Endometrial microvascular endothelial cells (primary cell): Measurements from ENCODE around the gene VWCE. TPM values are rescaled to one million over a fixed set of nuclear protein-coding genes. Genes with fewer than 3 reads are reported as not detected.
"Not testable (repeated sequence)": the region's sequence is repeated elsewhere in the genome, so short reads cannot be mapped to it uniquely, and the experiment has no call there.

Source experiments
- in situ Hi-C: cut with HindIII; loops from 2 replicates; pipeline ENCODE4 v1.10.0; 2017; ENCODE audit warnings: low sequenced_read_pairs, low pct_unique_long_range_greater_than_20kb; ENCODE audit errors: inconsistent ontology term
- total RNA-seq: library from RNA; depleted of rRNA; stranded (reverse); fragments of >200 nt; gene quantifications from one replicate; pipeline ENCODE4 v1.2.3, GENCODE V29; 2015; ENCODE audit errors: inconsistent ontology term

Gene VWCE
- total RNA-seq, 1 donor from 2014 or later: 6.6 TPM

DNA sequence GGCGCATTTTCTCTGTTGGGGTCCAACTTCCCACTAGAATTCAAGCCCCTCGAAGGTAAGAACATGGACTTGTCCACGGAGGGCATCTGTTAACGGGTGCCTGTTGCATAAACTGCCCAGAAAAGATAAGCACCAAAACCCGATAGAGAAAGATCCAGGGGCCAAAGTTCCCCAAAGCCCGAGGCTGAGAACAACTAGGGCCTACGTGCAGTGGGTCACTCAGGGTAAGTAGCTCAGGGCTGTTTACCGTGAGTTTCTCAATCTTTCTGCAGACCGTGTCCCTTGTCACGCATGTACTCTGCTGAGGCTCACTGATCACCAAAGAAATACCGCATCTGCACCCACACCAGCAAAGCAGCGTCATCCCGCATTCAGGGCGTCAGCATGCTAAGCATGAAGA, 29.8 kb downstream of the VWCE start:
- in situ Hi-C loops: no loop called here

DNA sequence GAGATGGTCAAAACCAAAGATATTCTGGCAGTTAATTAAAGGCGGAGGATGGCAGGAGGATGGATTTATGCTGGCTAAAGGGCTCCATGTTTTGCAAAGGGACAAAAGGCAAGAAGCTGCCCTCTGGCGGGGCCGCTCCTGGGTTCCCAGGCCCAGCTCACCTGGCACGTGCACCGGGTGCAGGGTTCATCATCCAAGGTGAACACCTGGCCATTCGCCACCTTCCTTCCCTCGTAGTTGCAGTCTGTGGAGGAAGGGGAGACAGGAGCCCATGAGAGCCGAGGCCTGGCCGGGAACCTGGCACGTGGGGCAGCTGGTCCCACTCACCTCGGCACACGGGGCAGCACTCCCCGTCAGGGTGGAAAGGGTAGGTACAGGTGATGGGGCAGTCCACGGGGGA, 30.3 kb downstream of the VWCE start:
- in situ Hi-C loops: no loop called here

DNA sequence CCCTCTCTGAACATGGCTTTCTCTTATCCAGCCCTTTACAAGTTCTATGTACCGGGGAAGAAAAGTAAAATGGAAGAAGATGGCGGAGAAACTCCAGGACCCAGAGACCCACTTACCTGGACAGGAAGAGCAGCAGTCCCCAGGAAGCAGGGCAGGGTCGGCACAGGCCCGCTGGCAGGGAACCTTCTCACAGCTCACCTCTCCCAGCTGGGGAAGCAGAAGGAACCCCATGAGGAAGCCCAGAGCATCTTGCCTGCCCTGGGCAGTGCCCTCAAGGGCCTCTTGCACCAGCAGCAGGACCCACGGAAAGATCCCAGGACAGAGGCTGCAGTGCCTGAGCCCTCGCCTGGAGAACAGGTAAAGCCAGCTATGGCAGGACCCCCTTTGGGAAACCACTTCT, 30.7 kb downstream of the VWCE start:
- in situ Hi-C loops: no loop called here

DNA sequence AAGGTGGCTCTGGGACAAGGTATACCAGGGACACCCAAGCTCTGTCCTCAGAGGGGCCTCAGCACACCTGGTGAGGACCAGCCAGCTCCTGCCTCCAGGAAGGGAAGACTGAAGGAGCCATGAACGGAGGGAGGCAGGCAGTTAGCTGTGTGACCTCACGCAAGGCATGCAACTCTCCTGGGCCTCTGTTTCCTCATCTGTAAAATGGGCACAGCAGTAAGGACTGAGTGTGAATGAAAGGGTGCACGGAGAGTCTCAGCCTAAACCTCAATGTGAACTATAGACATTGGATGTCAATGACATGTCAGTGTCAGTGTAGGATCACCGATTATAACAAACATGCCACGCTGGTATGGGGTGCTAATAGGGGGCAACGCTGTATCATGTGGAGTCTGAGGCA, 35.8 kb downstream of the VWCE start:
- in situ Hi-C loops: no loop called here

DNA sequence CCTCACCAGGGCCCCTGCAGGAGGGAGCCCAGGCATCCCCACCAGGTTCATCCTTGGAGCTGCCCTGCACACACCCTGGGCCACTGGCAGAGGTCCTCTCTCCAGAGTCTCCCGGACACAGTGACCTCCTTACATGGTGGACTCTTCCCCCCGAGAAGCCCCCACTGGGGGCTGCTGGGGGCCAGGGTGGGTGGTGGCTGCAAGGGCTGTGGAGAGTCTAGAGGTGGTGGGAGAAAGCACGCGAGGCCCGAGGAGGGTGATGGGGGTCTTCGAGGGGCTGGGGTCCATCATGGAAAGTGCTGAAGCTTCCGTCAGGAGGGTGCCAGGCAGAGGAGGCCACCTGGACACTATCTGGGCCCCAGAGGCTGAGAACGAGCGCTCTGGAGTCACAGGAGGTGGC, 36.6 kb downstream of the VWCE start:
- in situ Hi-C loops: no loop called here

DNA sequence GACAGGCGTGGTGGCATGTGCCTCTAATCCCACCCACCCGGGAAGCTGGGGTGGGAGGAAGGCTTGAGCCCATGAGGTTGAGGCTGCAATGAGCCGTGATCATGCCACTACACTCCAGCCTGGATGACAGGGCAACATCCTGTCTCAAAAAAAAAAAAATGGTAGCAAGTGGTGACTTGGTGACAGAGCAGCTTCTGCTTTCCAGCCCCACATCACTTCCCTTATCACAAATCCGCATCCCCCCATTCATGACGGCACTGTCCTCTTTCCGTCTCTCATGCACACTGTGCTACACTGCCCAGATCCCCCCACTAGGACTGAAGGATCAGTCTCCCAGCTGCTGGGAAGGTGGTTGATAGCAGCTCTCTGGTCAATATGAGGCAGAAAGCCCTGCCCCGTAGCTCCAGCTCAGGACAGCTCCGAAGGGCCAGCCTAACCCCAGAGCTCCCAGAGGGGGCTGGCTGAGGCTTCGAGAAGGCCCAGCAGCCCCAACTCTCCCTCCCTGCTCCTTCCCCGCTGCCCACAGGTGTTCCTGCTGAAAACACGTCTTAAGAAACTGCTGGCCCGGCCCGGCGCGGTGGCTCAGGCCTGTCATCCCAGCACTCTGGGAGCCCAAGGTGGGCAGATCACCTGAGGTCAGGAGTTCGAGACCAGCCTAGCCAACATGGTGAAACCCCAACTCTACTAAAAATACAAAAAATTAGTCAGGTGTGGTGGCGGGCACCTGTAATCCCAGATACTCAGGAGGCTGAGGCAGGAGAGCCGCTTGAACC, 38.2 kb downstream of the VWCE start:
- in situ Hi-C loops: no loop called here

DNA sequence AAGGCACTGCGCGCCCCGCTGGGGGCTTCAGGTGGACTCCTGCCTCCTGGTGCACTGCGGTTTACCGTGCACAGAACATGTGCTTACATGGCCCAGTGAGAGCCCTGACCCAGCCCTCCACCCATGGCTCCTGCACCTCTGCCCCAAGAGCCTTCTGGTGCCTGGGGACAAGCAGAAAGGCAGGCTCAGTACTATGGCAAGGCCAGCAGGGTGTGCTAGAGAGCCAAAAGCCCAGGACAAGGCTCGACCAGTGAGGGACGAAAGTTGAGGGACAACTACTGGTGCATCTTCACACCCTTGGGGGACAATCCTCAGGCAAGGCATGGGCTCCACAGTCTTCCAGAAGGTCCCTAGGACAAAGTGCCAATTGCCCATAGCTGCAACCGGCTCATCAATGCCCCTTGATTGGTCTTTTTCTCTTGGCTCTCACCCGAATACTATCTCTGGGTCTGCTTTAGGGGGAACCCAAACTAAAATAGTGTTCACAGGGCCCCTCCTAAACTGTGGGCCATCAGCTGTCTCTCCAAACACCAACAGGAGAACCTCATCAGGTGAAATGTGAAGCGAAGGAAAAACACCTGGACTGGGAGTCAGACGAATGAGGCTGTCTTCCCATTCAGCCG, 40.6 kb downstream of the VWCE start:
- in situ Hi-C loops: no loop called here

DNA sequence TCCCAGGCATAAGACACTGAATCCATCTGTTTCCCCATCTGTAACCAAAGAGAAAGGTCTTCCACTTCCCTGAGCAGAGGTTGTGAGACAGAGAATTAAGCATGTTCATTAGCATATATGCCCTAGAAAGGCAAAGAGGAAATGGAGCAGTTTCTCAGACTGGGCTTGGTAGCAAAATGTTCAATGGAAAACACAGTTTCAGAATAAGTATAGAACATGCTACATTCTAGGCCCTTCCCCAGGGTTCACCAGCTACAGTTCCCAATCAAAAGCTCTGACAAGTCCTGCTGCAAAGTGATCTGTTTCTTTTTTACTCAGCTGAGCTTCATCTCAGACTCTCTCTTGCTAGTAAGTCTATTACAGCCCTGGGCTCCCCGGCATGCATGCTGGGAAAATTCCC, 42.8 kb downstream of the VWCE start:
- in situ Hi-C loops: not testable (repeated sequence)

DNA sequence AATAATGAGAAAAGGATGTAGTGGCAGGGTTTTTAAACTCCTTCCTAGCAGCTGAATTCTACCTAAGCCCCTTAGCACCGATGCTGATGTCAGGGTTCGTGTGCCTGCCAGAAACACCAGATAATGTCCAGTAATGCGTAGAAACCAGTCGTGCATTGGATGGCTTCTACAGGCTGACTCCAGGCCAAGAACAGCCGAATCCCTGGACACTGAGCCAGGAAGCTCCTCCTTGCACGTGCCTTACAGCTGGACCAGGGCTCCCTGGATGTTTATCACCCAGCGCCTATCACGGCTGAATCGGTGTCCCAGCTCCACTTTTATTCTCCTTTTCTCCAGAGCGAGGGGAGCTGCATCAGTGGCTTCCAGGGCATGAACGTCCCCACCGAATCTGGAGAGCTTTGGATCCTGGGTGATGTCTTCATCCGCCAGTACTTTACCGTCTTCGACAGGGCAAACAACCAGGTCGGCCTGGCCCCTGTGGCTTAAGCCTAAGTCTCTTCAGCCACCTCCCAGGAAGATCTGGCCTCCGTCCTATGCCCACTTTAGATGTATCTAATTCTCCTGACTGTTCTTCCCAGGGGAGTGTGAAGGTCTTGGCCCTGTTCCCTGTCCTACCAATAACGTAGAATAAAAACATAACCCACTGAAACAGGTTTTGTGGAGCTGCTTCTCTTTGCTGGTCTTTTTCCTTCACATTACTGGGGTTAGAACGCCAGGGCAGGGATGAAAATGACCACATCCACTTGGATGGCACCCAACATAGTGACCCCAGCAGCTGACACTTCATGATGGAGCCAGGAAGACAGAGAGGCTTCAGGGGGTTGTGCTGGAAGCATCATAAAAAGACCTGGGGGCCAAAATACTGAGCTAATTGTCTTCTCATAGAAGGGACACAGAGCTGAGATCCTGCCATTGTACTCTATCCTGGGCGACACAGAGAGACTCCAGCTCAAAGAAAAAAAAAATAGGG, 44.0 kb downstream of the VWCE start:
- in situ Hi-C loops: not testable (repeated sequence)

DNA sequence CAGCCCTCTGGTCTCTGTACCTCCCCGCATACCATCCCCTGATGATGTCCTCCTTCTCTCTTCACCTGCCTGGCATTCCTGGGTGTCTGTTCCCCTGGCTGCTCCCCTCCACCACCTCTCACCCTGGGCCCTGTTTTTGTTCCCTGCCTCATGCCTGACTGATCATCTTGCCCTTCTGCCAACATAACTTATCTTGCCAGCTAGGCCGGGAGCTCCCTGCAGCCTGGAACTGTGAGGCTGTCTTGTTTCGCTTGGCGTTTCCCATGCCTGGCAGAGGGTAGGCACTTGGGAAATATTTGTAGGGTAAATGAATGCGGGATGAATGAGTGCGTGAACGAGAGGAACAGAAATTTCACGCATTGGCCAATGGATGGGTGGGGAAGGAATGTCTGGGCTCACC, 45.9 kb downstream of the VWCE start:
- in situ Hi-C loops: not testable (repeated sequence)

DNA sequence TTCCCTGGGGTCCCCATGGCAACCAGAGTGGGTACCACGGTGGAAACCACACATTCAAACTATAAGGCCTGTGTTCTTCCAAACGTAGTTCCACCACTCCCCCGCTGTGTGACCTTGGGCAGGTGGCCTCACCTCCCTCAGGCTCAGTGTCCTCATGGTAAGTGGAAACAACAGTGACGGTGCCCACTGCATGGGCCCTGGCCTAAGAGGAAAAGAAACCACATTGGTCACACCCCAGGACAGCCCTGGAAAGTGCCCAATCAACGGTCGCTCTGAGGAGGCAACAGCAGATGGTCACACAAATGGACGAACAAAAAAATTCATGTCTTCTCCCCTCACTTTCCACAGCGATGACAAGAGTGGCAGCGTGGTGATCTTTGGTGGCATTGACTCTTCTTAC, 47.0 kb downstream of the VWCE start:
- in situ Hi-C loops: not testable (repeated sequence)

DNA sequence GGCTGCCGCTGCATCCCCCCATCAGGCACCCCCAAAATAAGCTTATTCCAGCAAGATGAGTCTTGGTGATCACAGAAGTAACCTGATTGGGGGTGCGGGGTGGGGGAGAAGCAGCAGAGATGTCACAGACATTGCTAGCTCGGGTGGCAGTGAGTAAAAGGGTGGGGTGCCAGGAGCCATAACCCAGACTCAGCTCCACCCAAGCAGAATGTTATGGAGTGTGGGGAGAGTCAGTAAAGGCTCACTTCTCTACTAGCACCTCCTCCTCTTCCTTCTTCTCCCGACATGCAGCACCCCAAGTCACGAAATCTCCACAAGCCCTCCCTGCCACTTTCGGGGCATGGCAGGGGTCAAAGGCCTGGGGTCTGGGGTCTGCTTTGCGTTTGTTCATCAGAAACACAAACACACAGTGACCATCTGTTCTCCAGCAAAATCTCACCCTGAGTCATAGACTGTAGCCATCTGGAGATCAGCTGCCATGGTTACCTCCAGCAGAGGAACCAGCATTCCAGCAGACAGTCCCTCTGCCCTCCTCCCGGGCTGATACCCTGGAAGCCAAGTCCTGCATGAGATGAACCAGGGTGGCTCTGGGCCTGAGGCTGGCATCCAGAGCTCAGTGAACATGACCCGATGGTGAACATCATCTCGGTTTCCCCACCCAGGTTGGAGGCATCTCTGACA, 49.7 kb downstream of the VWCE start:
- in situ Hi-C loops: not testable (repeated sequence)

DNA sequence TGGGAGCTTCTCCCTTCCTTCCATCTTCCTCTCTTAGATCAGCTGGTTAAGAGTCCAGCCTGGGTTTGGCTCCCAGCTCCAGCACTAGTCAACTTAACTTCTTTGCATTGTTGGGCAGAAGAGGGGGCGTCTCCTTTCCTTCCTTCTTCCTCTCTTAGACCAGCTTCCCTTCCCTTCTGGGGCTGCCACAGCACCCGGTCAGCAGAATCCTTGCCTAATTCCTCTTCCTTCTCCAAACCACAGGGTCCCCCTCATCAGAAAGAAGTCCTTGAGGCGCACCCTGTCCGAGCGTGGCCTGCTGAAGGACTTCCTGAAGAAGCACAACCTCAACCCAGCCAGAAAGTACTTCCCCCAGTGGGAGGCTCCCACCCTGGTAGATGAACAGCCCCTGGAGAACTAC, 53.6 kb downstream of the VWCE start:
- in situ Hi-C loops: not testable (repeated sequence)

DNA sequence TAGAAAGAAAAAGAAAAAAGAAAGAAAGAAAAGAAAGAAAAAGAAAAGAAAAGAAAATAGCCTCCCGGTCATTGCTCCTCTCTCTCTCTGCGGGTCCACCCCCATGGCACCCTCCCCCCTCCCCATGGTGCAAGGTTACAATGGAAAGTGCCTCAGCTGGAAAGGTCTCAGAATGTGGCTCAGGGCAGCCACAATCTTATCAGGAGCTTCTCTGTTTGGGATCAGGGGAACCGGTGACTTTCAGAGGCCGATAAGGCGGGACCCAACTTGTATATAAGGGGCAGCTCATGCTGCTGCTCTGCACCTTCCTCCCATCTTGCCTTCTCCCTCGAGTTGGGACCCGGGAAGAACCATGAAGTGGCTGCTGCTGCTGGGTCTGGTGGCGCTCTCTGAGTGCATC, 54.2 kb downstream of the VWCE start, which contains the start of gene PGA5:
Gene PGA5 (plus strand): TSS at position 301 of the 400 bp plus-strand sequence. CDS start 52 bp downstream, at position 353.
- in situ Hi-C loops: not testable (repeated sequence)

DNA sequence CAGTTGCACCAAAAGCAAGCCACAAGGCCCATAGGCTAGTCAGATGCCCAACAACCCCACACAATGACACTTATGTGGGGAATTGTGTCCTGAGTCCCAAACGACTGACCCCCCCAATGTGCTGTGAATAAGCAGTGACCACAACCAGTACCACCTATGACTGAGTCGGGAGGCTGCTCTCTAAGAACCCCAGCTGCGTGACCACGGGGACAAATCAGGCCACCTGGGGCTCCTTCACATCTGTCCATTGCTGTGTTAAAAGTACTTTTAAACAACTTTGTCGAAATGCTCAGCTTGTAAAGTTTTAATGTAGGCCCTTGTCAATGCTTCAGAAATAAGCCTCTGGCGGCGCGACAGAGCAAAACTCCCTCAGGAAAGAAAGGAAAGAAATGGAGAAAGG, 54.8 kb downstream of the VWCE start:
- in situ Hi-C loops: not testable (repeated sequence)

DNA sequence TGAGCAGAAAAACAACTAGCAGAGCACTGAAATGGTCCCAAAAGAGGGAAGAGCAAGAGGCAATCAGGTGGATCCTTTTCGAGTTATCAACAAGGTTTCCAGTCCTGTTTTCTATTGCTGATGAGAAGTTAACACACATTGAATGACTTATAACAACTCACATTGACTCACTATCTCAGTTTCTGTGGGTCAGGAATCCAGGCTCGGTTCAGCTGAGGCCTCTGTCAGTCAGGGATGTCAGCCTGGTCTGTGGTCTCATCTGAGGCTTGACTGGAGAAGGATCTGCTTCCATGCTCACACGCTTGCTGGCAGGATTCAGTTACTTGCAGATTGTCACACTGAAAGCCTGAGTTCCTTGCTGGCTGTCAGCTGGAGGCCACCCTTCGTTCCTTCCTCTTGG, 58.0 kb downstream of the VWCE start:
- in situ Hi-C loops: not testable (repeated sequence)

DNA sequence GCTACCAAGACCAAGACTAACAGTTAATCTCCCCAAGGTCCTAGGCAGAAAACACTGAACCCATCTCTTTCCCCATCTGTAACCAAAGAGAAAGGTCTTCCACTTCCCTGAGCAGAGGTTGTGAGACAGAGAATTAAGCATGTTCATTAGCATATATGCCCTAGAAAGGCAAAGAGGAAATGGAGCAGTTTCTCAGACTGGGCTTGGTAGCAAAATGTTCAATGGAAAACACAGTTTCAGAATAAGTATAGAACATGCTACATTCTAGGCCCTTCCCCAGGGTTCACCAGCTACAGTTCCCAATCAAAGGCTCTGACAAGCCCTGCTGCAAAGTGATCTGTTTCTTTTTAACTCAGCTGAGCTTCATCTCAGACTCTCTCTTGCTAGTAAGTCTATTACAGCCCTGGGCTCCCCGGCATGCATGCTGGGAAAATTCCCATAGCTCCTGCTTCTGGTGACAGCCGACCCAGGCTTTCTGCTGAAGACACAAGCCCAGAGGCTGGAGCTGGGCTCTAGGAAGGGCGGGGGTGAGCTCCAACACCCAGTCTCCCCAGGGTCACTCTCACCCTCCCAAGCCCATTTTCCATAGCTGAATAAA, 62.5 kb downstream of the VWCE start:
- in situ Hi-C loops: not testable (repeated sequence)

DNA sequence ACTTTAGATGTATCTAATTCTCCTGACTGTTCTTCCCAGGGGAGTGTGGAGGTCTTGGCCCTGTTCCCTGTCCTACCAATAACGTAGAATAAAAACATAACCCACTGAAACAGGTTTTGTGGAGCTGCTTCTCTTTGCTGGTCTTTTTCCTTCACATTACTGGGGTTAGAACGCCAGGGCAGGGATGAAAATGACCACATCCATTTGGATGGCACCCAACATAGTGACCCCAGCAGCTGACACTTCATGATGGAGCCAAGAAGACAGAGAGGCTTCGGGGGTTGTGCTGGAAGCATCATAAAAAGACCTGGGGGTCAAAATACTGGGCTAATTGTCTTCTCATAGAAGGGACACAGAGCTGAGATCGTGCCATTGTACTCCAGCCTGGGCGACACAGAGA, 63.5 kb downstream of the VWCE start:
- in situ Hi-C loops: not testable (repeated sequence)

DNA sequence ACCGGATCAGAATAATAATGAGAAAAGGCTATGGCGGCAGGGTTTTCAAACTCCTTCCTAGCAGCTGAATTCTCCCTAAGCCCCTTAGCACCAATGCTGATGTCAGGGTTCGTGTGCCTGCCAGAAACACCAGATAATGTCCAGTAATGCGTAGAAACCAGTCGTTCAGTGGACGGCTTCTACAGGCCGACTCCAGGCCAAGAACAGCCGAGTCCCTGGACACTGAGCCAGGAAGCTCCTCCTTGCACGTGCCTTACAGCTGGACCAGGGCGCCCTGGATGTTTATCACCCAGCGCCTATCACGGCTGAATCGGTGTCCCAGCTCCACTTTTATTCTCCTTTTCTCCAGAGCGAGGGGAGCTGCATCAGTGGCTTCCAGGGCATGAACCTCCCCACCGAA, 64.1 kb downstream of the VWCE start:
- in situ Hi-C loops: not testable (repeated sequence)
